ENCODE measurements around the gene GTPBP1.

DNA sequence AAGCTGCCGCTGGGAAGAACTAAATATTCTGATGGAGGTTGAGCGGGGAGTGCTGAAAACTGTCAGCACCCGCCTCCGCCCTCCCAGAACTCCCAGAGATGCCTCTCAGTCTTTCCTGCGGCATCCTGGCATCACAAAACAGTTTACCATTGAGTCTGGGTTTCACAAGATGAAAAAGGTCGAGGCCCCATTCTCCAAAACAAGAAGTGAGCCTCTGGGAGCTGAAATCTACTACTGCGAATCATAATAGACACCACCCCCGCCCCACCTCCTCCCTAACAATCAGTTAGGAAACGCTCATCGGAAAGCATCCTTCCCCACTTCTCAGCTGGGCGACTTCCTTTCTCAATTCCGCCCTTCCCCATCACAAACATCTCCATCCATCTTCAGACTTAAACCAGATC lies 49.0 kb downstream of the GTPBP1 start:
- no peak for TF ChIP-seq POLR2A (IDR thresholded peaks at IDR 0.05)
- no peak for TF ChIP-seq CTCF (IDR thresholded peaks at IDR 0.05)

Measured in lower leg skin (tissue), 3 donors.